Measurements from ENCODE around the gene LRRC28.

The LRRC28 gene

DNA sequence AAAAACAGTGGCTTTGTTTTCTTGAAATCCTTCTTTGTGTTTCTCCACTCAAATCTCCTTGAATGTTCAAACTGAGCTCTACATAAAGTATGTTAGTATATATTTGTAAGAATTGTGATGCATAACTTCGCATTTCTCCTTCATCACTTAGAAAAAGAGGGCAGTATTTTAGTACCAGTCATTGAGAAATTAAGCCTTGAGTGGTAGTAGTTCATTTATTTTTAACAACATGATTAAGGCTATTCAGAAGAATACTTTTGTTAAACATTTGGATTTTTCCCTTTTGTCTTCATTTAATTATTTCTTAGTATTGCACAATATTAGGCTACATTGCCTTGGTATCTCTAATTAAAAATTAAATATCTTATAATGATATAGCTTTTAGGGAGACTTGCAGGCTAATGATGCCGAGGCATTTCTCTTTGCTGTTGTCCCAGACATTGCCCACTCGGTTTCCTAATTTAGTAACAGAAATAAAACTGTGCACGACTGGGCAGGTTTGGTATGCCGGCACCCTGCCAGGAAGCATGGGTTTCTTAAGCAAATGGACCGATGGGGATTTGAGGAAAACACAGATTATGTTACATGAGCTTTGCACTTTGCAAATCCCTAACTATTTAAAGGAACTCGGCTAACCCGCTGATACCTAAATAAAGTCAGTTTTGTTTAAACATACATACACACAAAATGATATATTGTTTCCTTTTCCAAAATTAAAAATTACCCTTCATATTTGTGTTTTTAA is 54.7 kb downstream of the LRRC28 start:
- DNase-seq (ENCODE audit: low spot score): no peak
- TF ChIP-seq, protein P1, sequence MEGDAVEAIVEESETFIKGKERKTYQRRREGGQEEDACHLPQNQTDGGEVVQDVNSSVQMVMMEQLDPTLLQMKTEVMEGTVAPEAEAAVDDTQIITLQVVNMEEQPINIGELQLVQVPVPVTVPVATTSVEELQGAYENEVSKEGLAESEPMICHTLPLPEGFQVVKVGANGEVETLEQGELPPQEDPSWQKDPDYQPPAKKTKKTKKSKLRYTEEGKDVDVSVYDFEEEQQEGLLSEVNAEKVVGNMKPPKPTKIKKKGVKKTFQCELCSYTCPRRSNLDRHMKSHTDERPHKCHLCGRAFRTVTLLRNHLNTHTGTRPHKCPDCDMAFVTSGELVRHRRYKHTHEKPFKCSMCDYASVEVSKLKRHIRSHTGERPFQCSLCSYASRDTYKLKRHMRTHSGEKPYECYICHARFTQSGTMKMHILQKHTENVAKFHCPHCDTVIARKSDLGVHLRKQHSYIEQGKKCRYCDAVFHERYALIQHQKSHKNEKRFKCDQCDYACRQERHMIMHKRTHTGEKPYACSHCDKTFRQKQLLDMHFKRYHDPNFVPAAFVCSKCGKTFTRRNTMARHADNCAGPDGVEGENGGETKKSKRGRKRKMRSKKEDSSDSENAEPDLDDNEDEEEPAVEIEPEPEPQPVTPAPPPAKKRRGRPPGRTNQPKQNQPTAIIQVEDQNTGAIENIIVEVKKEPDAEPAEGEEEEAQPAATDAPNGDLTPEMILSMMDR (IDR thresholded peaks at IDR 0.05; ENCODE audit: extremely low read depth, missing control alignments): no peak

DNA sequence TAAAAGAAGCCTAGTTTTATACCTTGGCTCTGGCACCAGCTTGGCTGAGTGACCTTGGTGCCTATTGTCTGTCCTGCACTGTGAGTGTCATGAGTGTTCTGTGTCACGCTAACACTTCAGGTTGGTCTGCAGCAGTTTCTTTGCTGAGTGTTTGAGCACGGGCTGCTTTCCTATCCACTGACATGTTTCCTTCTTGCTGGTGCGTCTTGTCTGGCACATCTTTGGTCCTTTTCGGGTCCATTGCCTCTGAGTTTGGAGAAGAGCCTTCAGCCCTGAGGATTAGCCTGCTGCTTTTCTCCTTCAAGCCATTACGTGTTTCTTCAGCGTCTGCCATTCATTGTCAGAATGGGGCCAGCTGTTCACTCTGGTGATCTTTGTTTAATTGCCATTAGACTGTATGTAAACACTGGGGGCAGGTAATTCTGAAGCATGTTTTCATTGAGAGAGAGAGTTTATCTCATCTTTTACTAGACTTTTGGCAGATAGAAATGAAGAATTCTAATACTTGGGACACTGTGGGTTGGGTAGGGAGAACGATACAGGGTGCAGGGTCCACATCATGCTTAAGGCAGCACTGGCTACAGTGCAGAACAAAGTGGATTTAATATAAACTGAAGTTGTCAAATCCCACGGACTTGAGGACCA is 55.5 kb downstream of the LRRC28 start:
- DNase-seq (ENCODE audit: low spot score): no peak
- TF ChIP-seq, protein P1 (IDR thresholded peaks at IDR 0.05; ENCODE audit: extremely low read depth, missing control alignments): no peak

DNA sequence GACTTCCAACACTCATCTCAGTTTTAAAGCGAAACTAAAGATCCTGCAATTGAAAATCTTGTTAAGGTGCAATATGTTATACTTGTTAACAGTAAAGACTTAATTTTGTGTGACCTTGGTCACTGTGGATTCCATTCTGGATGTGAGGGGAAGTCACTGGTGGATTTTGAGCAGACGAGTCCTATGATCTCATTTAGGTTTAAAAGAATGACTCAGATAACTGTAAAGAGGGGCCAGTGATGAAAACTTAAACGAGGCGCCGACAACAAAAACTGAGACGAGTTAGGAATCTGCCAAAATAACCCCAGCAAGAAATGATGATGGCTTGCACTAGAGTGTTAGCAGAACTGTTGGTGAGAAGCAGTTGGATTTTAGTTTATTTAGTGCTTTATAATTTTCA is 56.5 kb downstream of the LRRC28 start:
- TF ChIP-seq, protein P1 (IDR thresholded peaks at IDR 0.05; ENCODE audit: extremely low read depth, missing control alignments): no peak
- DNase-seq (ENCODE audit: low spot score): no peak

DNA sequence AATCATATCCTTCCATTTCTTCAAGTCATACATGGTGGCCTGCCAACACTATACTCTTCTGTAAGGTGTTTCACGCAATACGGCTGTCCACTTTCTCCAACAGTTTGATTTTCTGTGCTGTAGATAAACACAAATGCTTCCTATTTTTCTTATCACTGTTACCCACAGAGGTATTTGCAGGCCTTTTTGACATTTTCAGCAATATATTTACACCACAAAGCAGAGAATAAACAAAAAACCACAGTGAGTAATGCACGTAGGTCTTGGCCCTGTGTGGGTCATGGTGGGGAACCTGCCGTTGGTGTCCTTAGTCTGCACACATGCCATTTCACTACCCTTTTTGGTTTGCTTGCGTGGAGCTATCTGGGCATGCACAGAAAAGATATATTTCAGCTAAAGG is 59.5 kb downstream of the LRRC28 start:
- TF ChIP-seq, protein P1 (IDR thresholded peaks at IDR 0.05; ENCODE audit: extremely low read depth, missing control alignments): no peak
- no peak for DNase-seq (ENCODE audit: low spot score)

DNA sequence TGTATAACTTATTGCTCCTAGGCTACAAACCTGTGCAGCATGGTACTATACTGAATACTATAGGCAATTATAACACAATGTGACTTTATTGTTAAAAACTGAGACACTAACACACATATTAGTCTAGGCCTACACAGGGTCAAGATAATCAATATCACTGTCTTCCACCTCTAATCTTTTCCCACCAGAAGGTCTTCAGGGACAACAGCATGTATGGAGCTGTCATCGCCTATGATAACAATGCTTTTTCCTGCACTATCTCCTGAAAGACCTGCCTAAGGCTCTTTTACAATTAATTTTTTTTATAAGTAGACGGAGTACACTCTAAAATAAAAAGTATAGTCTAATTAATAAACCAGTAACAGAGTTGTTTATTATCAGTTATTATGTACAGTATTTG is 60.9 kb downstream of the LRRC28 start:
- DNase-seq (ENCODE audit: low spot score): no peak
- TF ChIP-seq, protein P1 (IDR thresholded peaks at IDR 0.05; ENCODE audit: extremely low read depth, missing control alignments): no peak

DNA sequence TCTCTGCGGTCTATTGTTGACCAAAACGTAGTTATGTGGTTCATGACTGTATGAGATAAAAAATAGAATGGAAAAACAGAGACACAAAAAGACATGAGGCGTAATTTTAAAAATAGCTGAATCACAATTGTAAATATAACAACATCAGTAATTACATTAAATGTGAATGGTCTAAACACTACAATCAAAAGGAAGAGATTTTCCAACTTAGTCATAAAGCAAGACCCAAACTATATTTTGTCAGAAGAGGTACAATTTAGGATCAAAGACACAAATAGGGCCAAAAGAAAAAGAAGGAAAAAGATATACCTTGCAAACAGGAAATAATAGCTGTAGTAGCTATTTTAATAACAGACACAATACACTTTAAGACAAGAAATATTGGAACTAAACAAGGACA is 61.5 kb downstream of the LRRC28 start:
- no peak for DNase-seq (ENCODE audit: low spot score)
- TF ChIP-seq, protein P1 (IDR thresholded peaks at IDR 0.05; ENCODE audit: extremely low read depth, missing control alignments): no peak

DNA sequence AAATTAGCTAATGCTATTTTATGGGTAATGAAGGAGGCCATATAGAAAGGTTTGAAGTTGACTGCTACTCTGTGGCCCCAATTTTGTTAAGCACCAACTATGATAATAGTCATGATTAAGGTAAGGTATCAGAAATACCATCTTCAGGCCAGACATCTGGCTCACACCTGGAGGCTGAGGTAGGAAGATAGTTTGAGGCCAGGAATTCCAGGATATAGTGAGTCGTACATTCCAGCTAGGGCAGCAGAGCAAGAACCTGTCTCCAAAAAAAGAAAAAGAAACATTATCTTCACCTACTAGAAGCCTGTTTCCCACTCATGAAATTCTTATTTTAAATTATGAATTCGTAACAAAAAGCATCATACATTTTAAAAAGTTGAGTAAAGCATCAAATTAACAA is 64.4 kb downstream of the LRRC28 start:
- TF ChIP-seq, protein P1 (IDR thresholded peaks at IDR 0.05; ENCODE audit: extremely low read depth, missing control alignments): no peak
- DNase-seq (ENCODE audit: low spot score): no peak

All from GM20000 (cell line).